ENCODE data around the gene GALT. TPM values are rescaled to one million over a fixed set of nuclear protein-coding genes. Genes with fewer than 3 reads are reported as not detected.

GALT gene
- total RNA-seq, 1 donor from 2014 or later = 48.9 TPM

DNA sequence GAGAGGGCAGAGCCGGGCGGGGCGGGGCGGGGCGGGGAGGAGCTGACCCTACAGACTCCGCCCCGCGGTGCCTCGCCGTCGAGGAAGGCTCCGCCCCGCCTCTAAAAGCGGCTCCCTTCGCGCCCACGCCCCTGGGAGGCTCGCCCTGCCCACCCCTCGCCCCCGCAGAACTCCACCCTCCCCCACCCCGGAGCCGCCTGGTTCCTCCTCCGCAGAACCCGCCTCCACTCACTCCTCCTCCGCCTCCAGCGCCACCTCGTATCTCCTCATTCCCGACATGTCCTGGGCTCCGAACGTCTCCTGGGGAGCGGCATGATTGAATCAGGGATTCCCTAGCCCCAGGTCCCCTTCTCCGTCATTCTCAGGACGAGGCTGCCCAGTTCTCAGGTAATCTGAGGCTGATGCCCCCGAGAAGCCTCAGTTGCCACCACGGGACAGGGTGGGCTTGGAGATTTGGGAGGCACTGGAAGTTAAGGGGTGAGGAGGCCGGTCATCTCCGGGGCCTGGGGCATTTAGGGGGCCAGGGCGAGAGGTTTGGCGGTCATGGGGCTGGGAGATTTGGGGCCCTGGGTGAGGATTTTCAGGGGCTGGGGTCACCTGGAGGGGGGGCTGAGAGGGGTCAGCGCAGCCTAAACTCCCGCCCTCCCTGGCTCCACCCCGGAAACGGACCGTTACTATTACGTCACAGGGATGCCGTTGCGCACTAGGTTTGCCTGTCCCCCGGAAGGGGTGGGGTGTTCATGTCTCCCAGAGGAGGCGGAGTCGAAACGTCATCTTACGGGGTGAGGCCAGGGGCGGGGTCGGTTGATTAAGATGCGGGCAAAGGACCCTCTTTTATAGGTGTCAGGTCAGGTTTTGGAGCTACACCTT lies 19.1 kb downstream of the GALT start:
- intact Hi-C loops (cut with DNase I) = no loop called here
- peak; percentile 95 for ATAC-seq
- DNase-seq (ENCODE audit: low spot score) = peak; percentile 97

GRCh38 chr9:34669809-34670562 lies 23.5 kb downstream of the GALT start:
- ATAC-seq (no peak), DNase-seq (ENCODE audit: low spot score) (no peak)
- intact Hi-C loops (cut with DNase I) = loop anchor here (2.0 kb wide), 1 partner anchor 15 kb away; no protein-coding TSS in a partner anchor

DNA sequence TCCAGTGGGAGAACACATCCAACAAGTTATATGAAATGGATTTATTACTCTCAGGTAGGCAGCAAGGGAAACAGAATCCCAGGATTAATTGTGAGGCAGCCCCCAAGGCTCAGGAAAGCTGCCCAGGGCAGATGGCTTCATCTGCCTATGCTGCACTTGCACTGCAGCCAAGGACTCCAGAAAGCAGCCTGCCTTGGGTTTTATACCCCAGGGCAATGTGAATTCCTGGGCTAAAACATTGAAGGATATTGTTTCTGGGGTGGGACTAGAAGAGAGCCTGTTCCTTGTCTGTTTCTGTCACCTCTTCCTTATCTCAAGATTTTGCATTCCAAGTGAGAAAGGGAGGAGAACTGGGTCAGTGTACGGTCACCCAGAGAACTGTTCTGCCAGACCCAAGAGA lies 24.8 kb downstream of the GALT start:
- DNase-seq (ENCODE audit: low spot score) = no peak
- intact Hi-C loops (cut with DNase I) = loop anchor here (2.0 kb wide), 1 partner anchor 13 kb away; no protein-coding TSS in a partner anchor
- no peak for ATAC-seq

DNA sequence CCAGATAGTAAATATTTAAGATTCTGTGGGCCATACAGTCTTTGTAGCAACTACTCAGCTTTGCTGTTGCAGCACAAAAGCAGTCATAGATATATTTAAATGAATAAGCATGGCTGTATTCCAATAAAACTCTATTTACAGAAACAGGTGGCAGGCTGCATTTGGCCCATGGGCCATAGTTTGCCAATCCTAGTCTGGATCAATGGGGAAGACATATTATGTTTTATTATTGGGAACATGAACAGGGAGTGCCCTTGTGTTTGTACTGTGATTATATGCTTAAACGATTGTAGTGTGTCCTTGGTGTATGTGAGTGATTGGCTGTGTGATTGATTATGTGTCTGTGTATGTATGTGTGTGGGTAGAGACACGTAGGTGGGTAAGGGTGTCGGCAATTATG lies 28.0 kb downstream of the GALT start:
- intact Hi-C loops (cut with DNase I) = no loop called here
- no peak for DNase-seq (ENCODE audit: low spot score)
- ATAC-seq = no peak

- DNase-seq (ENCODE audit: low spot score) = peak; percentile 80
- peak; percentile 73 for ATAC-seq
- intact Hi-C loops (cut with DNase I) = no loop called here
These were observed 28.7 kb downstream of the GALT start for GRCh38 chr9:34675048-34675714.

GRCh38 chr9:34675869-34676268 lies 29.4 kb downstream of the GALT start:
- DNase-seq (ENCODE audit: low spot score) (no peak), ATAC-seq (peak; percentile 32)
- intact Hi-C loops (cut with DNase I) = no loop called here

- ATAC-seq (no peak), DNase-seq (ENCODE audit: low spot score) (no peak)
- intact Hi-C loops (cut with DNase I) = loop anchor here (2.0 kb wide), 1 partner anchor 13 kb away; no protein-coding TSS in a partner anchor
These were observed 37.7 kb downstream of the GALT start for GRCh38 chr9:34684145-34684544.

- ATAC-seq (no peak), DNase-seq (ENCODE audit: low spot score) (no peak)
- intact Hi-C loops (cut with DNase I) = loop anchor here (2.0 kb wide), 1 partner anchor 14 kb away; no protein-coding TSS in a partner anchor
These were observed 38.3 kb downstream of the GALT start for GRCh38 chr9:34684816-34685215.

DNA sequence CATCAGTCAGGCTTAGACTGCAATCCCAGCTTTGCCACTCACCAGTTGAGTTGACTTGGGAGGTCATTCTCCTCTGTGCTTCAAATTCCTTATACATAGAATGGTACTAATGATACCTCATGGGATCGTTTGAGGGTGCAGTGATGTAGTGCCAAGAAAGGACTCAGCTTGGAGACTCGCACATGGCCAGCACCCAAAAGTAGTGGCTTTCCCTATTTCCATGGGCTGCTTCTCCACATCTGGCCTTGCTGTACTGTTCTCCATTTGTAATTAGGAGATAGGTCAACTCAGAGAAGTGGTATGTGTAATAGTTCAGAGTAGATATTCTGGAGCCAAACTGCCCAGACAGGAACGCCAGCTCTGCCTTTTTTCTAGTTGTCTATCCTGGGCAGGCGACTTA lies 39.1 kb downstream of the GALT start:
- no peak for ATAC-seq
- intact Hi-C loops (cut with DNase I) = loop anchor here (2.0 kb wide), 1 partner anchor 15 kb away; no protein-coding TSS in a partner anchor

DNA sequence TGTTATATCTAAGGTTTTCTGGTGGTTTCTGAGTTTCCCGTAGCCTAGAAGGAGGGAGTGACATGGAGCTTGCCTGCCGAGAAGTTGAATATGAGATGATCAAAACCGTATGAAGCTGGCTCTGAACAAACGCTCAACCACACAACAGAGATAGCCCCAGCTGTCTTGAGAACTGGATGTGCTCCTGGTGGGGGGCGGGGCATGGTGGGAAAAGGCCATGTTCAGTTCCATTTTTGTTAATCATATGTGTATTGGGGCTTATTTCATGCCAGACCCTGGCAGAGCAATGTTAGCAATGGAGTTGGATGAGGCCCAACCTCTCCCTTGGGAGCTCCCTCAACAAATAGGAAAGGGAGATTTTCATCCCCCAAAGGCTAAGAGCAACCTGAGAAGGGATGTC lies 39.8 kb downstream of the GALT start:
- ATAC-seq = peak; percentile 42
- DNase-seq (ENCODE audit: low spot score) = no peak
- intact Hi-C loops (cut with DNase I) = no loop called here

More for the DNA sequence above, 39.1 kb downstream of the GALT start:
- no peak for DNase-seq (ENCODE audit: low spot score)

GRCh38 chr9:34686732-34687131 lies 40.3 kb downstream of the GALT start:
- ATAC-seq (no peak), DNase-seq (ENCODE audit: low spot score) (no peak)
- intact Hi-C loops (cut with DNase I) = no loop called here

GRCh38 chr9:34687276-34688030 lies 41.0 kb downstream of the GALT start:
- ATAC-seq (no peak), DNase-seq (ENCODE audit: low spot score) (no peak)

DNA sequence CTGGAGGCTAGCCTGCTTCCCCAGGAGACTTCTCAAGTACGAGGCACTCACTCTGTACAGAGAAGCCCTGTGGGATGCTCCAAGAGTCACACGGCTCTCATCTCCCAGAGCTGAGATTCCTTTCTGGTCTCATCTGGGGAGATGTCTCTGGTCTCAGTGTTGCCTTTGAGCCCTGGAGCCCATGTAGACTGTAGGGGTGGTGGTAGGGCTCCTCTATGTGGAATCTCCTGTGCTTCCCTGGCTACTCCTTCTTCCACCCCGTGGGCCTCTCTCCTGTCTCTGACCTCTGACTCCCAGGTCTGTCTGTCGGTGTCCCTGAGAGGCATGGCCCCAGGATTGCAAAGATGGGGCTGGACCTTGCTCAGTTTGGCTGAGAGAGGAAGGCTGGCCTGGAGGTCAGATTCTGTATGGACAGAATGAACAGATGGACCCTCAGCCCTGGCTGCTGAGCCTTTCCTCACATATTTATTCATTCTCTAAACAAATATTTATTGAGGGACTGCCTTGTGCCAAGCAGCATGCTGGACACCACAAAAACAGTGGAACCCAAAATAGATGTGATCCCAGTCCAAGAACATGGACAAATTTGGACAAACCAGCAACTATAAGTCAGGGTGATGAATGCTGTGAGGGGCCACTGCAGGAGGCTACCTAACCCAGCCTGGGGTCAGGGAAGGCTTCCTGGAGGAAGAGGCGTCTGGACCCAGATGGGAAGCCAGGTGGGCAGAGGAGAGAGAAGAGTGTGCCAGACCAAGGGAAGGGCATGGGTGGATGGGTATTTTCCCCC lies 42.0 kb downstream of the GALT start:
- ATAC-seq = no peak
- intact Hi-C loops (cut with DNase I) = no loop called here
- no peak for DNase-seq (ENCODE audit: low spot score)

More at GRCh38 chr9:34687276-34688030, 41.0 kb downstream of the GALT start:
- intact Hi-C loops (cut with DNase I) = no loop called here

- DNase-seq (ENCODE audit: low spot score) (no peak), ATAC-seq (no peak)
- intact Hi-C loops (cut with DNase I) = no loop called here
These were observed 42.6 kb downstream of the GALT start for GRCh38 chr9:34689116-34689470.

- no peak for DNase-seq (ENCODE audit: low spot score)
- intact Hi-C loops (cut with DNase I) = no loop called here
These were observed 43.0 kb downstream of the GALT start for GRCh38 chr9:34689512-34689911.

DNA sequence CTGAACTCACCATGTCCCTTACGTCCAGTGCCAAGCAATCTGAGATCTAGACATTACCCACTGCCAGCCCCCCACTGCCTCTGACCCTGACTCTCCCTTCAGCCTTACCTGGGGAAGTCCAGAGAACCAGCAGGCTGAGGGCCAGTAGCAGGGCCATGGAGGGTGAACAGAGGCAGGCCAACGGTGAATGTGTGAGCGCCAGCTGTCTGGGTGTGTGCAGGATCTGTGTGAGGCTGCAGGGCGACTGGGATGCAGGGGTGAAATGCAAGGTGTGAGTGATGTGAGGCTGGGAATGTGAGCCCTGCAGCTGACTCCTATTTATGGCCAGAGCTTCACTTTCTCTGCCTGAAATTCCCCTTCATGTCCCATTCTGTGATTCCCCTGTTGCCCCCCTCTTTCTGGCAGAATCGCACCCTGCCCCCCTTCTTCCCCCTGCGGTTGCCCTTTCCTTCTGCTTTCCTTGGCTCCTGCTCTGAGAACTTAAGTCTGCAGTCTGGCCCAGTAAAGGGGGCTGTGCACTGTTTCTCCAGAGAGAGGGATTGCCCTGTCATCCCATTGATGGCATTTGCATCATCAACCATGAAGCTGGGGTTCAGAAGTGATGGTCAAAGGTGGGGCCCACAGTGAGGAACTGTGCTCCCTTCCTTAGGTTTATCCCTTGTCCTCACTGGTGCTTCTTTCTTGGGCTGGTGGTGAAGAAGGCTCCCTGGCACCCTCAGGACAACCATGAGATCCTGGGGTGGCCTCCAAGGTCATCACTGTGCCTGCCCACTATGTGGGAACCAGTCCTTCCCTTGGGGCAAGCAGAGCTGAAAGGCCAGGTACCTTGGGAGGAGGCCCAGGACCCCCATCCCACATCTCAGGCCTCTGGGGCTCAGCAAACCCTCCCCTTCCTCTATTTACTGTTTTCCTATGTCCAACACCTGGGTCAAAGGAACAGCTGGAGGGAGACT lies 44.8 kb downstream of the GALT start, which contains the start of gene CCL19:
Gene CCL19 (minus strand): TSS at position 294 of the 953 bp plus-strand sequence. CDS start 137 bp downstream, at position 157.
- intact Hi-C loops (cut with DNase I) = no loop called here
- peak; percentile 31 for ATAC-seq
- DNase-seq (ENCODE audit: low spot score) = no peak

More at GRCh38 chr9:34689512-34689911, 43.0 kb downstream of the GALT start:
- no peak for ATAC-seq

- no peak for ATAC-seq
- DNase-seq (ENCODE audit: low spot score) = no peak
- intact Hi-C loops (cut with DNase I) = no loop called here
These were observed 45.5 kb downstream of the GALT start for GRCh38 chr9:34691936-34692315.
